CD4-positive, alpha-beta T cell treated with Interleukin-17A for 1 hour (primary cell): ENCODE measurements around the gene PARD3.

ENCODE experiments used
- DNase-seq: peaks from one replicate; pipeline ENCODE4 v3.0.0-alpha.2; 2020

PARD3 gene

GRCh38 chr10:34526186-34526585 lies 288.9 kb downstream of the PARD3 start:
- DNase-seq, result no peak

- DNase-seq, result no peak
Observed at GRCh38 chr10:34524369-34525091, 290.6 kb downstream of the PARD3 start.

- no peak for DNase-seq
Observed at GRCh38 chr10:34523017-34523767, 291.9 kb downstream of the PARD3 start.

- no peak for DNase-seq
Observed at GRCh38 chr10:34522546-34522945, 292.6 kb downstream of the PARD3 start.

- no peak for DNase-seq
Observed at GRCh38 chr10:34520510-34520909, 294.6 kb downstream of the PARD3 start.

GRCh38 chr10:34520084-34520483 lies 295.0 kb downstream of the PARD3 start:
- no peak for DNase-seq

- no peak for DNase-seq
Observed at GRCh38 chr10:34514290-34514689, 300.8 kb downstream of the PARD3 start.

GRCh38 chr10:34513636-34514035 lies 301.5 kb downstream of the PARD3 start:
- DNase-seq, result no peak

GRCh38 chr10:34507217-34507616 lies 307.9 kb downstream of the PARD3 start:
- DNase-seq, result no peak

- no peak for DNase-seq
Observed at GRCh38 chr10:34506786-34507185, 308.3 kb downstream of the PARD3 start.

- no peak for DNase-seq
Observed at GRCh38 chr10:34505338-34505737, 309.8 kb downstream of the PARD3 start.

GRCh38 chr10:34504534-34504933 lies 310.6 kb downstream of the PARD3 start:
- DNase-seq, result no peak

GRCh38 chr10:34503704-34504103 lies 311.4 kb downstream of the PARD3 start:
- DNase-seq, result no peak

- DNase-seq, result no peak
Observed at GRCh38 chr10:34499612-34500279, 315.4 kb downstream of the PARD3 start.

- DNase-seq, result no peak
Observed at GRCh38 chr10:34498821-34499220, 316.3 kb downstream of the PARD3 start.

GRCh38 chr10:34495938-34496337 lies 319.2 kb downstream of the PARD3 start:
- DNase-seq, result no peak

GRCh38 chr10:34494012-34494411 lies 321.1 kb downstream of the PARD3 start:
- no peak for DNase-seq

- DNase-seq, result no peak
Observed at GRCh38 chr10:34492081-34492480, 323.0 kb downstream of the PARD3 start.

GRCh38 chr10:34491678-34492077 lies 323.4 kb downstream of the PARD3 start:
- DNase-seq, result no peak

GRCh38 chr10:34489973-34490745 lies 324.9 kb downstream of the PARD3 start:
- no peak for DNase-seq

GRCh38 chr10:34489411-34489810 lies 325.7 kb downstream of the PARD3 start:
- DNase-seq, result no peak

GRCh38 chr10:34488476-34489130 lies 326.5 kb downstream of the PARD3 start:
- DNase-seq, result no peak

GRCh38 chr10:34486008-34486407 lies 329.1 kb downstream of the PARD3 start:
- DNase-seq, result no peak
